GM20000 (cell line): Measurements from ENCODE around the gene PCDH19.

Experiments used
- DNase-seq: peaks from one replicate; pipeline ENCODE4 v3.0.0; 2012; ENCODE audit warnings: low spot score
- TF ChIP-seq, protein P1 (sequence below): IDR thresholded peaks from 2 replicates; pipeline ENCODE4 v1.5.1; 2012; ENCODE audit warnings: mild to moderate bottlenecking, control low read depth; ENCODE audit errors: extremely low read depth, missing control alignments

PCDH19 gene

DNA sequence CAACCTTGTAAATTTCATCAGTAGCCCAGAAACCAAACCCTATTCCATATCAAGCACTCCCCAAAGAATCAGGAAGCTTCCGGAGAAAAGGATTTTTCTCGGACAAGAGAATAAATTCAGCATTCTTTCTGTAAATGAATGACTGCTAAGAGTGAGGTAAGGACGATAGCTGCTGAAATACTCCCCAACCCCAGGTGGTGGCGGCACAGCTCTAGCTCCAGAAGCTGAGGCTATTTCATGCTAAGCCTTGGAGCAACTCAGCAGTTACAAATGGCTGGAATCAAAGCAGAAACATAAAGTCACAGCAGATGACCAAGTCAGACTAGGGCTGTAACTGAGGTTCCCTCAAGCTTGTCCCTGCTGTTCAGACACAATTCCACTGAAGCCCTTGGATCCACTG, 13.9 kb upstream of the PCDH19 start:
- no peak for DNase-seq
- TF ChIP-seq, protein P1, sequence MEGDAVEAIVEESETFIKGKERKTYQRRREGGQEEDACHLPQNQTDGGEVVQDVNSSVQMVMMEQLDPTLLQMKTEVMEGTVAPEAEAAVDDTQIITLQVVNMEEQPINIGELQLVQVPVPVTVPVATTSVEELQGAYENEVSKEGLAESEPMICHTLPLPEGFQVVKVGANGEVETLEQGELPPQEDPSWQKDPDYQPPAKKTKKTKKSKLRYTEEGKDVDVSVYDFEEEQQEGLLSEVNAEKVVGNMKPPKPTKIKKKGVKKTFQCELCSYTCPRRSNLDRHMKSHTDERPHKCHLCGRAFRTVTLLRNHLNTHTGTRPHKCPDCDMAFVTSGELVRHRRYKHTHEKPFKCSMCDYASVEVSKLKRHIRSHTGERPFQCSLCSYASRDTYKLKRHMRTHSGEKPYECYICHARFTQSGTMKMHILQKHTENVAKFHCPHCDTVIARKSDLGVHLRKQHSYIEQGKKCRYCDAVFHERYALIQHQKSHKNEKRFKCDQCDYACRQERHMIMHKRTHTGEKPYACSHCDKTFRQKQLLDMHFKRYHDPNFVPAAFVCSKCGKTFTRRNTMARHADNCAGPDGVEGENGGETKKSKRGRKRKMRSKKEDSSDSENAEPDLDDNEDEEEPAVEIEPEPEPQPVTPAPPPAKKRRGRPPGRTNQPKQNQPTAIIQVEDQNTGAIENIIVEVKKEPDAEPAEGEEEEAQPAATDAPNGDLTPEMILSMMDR, result no peak

DNA sequence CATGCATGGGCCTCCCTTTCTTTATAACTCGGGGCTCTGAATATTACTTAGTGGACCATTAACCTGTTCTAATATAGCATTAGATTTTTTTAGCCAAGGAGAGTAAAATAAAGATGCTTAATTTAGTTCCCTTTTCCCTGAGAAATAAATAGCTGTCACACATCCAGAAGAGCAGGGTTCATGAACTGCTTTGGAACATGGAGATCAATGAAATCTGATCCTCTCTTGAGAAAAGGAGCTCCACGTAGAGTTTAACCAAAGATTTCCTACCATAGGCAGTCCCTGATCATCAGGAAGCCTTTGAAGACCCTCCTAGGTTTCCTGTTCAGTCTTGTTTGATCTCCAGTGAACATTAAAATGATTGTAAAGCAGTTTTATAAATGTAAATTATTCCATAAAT, 8.5 kb upstream of the PCDH19 start:
- DNase-seq, result no peak
- TF ChIP-seq, protein P1, result no peak

DNA sequence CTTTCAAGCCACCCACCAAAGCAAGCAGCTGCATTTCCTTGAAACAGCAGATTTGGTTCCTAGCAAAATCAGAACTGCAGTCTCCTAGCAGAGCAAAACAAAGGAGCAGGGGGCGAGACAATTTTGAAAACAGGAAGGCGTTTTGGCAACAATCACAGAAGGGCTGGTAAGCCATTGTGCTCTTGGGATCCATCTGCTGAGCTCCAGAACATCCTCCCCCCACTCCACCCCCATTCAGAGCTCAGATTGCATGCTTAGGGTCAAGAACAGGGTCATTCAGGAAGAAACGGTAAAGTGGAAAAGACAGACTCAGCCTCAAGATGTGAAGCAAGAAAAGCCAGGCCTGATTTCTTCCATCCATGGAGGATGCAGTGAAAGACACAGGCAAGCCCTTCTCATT, 7.6 kb upstream of the PCDH19 start:
- TF ChIP-seq, protein P1, result no peak
- DNase-seq, result no peak

DNA sequence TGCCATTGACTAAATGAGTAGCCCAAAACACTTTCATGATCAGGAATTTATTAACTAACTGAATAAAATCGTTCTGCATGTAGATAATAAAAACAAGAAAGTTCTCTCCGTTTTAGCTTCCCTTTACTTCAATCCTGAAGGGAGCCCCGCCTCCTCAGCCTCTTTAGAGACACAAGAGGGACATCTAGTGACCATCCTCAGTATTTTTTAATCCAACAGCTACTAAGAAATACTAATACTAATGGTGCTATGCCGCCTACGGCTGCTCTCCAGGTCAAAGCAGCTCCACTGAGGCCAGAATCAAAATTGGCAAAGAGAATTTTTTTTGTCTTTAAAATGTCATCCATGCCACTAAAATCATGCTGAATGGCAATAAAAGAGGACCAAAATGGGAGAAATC, 3.2 kb upstream of the PCDH19 start:
- DNase-seq, result peak; percentile 52
- TF ChIP-seq, protein P1, result no peak

DNA sequence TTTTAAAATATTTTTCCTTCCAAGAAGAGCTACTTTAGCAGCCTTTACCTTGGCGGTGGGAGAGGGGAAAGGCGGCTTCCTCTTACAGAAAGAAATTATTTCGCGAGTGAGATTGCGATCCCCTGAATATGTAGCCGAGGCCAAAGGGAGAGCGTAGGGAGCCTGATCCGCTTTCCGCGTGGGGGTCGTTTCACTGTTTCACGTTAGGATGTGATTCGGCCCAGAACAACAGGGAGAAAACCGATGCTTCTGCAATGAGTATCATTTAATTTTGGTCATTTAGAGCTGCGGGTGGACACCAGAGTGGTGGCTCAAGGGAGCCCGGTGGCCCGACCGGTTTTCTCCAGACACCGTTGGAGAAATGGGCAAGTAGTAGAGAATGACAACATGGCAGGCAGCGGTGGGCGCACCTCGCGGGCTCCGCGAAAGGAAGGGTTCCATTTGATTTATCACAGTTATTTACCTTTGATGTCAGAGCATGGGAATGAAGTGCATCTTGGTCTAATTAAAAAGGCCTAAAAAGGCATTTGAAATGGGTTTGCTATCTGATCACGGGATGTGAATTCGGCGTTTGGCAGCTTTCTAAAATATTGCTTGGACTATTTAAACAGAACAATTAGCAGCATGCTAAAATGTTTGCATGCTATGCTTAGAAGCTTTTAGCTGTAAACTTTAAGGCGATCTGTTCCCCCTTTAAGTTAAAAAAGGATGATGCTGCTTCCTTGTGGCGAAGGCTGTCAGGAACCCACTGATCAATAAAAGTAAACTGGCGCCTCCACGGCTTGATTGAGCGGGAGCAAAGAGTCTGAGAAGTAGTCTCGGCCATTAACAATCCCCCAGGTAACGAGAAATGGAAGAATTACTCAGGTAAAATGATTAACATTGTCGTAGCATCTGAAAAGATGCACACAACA, 2.0 kb upstream of the PCDH19 start:
- TF ChIP-seq, protein P1, result no peak
- no peak for DNase-seq

DNA sequence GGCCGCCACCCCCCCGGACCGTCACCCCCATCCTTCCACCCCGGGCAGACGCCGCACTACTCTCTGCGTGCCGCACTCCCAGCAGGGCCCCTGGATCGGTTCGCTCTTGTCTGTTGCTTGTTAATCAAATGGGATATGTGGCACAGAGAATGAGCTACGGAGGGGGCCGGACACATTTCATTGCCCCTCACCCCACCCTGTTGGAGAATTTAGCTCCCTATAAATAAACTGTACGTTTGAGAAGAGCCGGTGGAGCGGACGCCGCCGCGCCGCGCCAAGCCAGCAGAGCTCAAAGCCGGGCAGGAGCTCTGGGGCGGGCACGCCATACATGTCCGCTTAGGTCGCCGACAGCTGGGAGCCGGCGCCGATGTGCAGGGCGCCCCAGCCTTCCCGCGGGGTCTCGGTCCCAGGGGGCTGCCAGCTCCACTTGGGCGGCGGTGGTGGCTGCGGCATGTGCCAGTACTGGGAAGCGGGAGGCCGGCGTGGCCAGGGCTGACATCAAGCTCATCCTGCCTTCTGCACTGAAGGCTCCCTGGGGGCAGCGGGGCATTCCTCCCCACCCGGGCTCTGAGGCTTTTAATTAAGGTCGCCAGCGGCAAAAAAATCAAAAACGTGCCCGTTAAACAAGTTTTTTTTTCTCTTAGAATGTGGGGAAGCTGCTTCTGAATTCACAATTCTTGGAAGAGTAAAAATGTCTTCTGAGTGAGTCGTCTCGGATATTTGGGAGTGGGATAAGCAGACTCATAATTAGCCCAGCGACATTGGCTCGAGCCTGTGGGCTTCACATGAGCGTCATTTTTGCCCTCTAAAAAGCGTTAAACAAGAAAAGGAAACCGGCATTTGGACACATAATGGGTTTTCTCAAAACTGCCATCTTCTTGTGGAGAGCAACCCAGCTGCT, 1.1 kb upstream of the PCDH19 start:
- TF ChIP-seq, protein P1, result no peak
- no peak for DNase-seq
